DOHH2 (cell line): ENCODE measurements around the gene ZSCAN2.

Experiments used
- EZH2phosphoT487 ChIP-seq: fragments of 200-600 bp; sonication (generic); IDR thresholded peaks from 2 replicates; pipeline ENCODE4 v1.6.1; 2017; ENCODE audit warnings: borderline replicate concordance, mild to moderate bottlenecking, antibody characterized with exemption, low read length, moderate library complexity, mixed read lengths
- TF ChIP-seq, protein P1 (sequence below): fragments of 200-600 bp; sonication (generic); IDR thresholded peaks from one replicate; pipeline ENCODE4 v1.5.1; 2014; ENCODE audit warnings: antibody characterized with exemption, mild to moderate bottlenecking, low read depth, low read length; ENCODE audit not compliant: poor library complexity, severe bottlenecking

DNA sequence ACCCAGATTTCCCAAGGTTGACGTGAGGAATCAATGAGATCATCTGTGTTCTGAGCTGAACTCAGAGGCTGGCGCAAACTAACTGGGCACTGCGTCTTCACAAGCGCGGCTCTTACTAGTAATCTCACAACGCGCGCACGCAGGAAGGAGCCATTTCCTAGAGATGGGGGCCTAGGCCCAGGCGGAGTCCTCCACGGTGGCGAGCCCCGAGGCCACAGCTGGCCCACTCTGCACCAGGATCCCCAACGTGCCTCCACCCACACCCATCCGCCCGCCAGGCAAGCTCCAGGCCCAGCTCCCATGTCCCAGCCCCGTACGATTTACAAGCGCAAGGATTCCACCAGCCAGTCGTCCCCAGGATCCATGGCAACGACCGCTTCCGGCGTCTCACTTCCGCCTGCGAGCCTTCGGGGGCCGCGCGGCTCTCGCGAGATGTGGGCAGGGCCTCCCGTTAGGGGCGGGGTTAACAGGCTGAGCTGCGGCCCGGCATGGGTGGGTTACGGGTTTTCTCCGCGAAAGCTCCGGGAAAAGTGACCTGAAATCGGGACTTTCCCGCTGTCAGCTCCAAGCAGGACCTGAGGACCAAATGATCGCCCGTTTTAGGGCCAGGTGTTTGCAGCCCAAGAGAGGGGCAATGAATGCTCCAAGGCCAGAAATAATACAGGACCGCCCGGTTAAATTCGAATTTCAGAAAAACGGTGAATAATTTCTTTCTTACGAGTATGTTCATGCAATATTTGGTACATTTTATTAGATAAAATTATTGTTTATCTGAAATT, 53.3 kb downstream of the ZSCAN2 start, which contains the start of gene WDR73:
- TF ChIP-seq, protein P1, sequence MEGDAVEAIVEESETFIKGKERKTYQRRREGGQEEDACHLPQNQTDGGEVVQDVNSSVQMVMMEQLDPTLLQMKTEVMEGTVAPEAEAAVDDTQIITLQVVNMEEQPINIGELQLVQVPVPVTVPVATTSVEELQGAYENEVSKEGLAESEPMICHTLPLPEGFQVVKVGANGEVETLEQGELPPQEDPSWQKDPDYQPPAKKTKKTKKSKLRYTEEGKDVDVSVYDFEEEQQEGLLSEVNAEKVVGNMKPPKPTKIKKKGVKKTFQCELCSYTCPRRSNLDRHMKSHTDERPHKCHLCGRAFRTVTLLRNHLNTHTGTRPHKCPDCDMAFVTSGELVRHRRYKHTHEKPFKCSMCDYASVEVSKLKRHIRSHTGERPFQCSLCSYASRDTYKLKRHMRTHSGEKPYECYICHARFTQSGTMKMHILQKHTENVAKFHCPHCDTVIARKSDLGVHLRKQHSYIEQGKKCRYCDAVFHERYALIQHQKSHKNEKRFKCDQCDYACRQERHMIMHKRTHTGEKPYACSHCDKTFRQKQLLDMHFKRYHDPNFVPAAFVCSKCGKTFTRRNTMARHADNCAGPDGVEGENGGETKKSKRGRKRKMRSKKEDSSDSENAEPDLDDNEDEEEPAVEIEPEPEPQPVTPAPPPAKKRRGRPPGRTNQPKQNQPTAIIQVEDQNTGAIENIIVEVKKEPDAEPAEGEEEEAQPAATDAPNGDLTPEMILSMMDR, result no peak
- TF ChIP-seq EZH2phosphoT487, result no peak
